ENCODE measurements around the gene KIFC1.

KIFC1 gene

DNA sequence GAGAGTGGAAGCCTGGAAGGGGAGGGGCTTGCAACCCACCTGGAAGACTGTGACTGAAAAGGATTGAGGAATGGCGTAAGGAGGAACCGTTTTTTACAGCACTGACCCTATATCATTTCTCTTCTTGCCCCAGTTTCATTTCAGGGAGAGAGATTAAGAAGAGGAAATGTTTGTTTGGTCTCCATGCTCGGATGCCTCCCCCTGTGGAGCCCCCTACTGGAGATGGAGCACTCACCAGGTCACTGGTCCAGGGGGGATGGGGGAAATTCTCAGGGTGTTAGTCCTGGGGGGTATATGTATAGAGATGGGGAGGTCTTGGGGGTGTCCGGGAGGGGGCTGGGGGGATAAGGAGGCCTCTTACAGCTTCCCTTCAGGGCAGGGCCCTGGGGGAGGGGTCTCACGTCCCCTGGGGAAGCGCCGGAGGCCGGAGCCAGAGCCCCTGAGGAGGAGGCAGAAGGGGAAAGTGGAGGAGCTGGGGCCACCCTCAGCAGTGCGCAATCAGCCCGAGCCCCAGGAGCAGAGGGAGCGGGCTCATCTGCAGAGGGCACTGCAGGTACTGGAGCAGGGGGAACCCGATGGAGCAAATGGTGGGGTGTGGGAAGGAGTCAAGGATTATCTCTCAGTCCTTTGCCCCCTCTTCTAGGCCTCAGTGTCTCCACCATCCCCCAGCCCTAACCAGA, 23.1 kb downstream of the KIFC1 start:
- Histone ChIP-seq H3K27ac (ENCODE audit: low read length) (no peak overlapping the region), H2AFZ (ENCODE audit: low read length) (no peak overlapping the region), H3K4me1 (ENCODE audit: low read length) (peaks cover 23% of the 10 kb centered on the region), H3K27me3 (replicated peaks; ENCODE audit: insufficient read depth, low read length) (no peaks in the 10 kb centered on the region), H3K79me2 (ENCODE audit: low read length) (peaks cover 37% of the 10 kb centered on the region), H4K20me1 (ENCODE audit: insufficient read depth, low read length) (no peaks in the 10 kb centered on the region), H3K9me3 (replicated peaks; ENCODE audit: insufficient read depth, low read length) (no peaks in the 10 kb centered on the region), H3F3A (ENCODE audit: insufficient read depth, low read length) (peaks cover 23% of the 10 kb centered on the region), H3K9ac (ENCODE audit: low read length) (no peak overlapping the region), H3K36me3 (replicated peaks; ENCODE audit: insufficient read depth, low read length) (peaks cover 3% of the 10 kb centered on the region; the same call in 1 of the 2 replicates), H3K4me3 (ENCODE audit: low read length) (no peak overlapping the region), H3K4me2 (ENCODE audit: low read depth, low read length) (no peak overlapping the region), H3K9me2 (replicated peaks; ENCODE audit: insufficient read depth, low read length) (no peaks in the 10 kb centered on the region)
- TF ChIP-seq, protein P1, sequence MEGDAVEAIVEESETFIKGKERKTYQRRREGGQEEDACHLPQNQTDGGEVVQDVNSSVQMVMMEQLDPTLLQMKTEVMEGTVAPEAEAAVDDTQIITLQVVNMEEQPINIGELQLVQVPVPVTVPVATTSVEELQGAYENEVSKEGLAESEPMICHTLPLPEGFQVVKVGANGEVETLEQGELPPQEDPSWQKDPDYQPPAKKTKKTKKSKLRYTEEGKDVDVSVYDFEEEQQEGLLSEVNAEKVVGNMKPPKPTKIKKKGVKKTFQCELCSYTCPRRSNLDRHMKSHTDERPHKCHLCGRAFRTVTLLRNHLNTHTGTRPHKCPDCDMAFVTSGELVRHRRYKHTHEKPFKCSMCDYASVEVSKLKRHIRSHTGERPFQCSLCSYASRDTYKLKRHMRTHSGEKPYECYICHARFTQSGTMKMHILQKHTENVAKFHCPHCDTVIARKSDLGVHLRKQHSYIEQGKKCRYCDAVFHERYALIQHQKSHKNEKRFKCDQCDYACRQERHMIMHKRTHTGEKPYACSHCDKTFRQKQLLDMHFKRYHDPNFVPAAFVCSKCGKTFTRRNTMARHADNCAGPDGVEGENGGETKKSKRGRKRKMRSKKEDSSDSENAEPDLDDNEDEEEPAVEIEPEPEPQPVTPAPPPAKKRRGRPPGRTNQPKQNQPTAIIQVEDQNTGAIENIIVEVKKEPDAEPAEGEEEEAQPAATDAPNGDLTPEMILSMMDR (IDR thresholded peaks at IDR 0.05; ENCODE audit: low read length): peak; percentile 33
- no peak for TF ChIP-seq EZH2phosphoT487 (IDR thresholded peaks at IDR 0.05; ENCODE audit: low read length)
- no peak for DNase-seq

DNA sequence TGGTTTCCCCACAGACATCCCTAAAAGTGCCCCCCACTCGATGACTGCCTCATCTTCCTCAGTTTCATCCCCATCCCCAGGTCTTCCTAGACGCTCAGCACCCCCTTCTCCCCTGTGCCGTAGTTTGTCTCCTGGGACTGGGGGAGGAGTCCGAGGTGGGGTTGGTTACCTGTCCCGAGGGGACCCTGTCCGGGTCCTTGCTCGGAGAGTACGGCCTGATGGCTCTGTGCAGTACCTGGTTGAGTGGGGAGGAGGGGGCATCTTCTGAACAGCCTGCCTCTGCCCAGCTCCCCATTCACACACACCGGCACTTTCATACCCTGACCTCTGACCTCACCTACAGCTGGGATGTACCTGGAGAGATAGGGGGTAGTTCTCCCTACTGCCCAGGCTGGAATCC, 24.2 kb downstream of the KIFC1 start:
- H2AFZ ChIP-seq (ENCODE audit: low read length): no peak overlapping the region
- peaks cover 3% of the 10 kb centered on the region; the same call in 1 of the 2 replicates for H3K36me3 ChIP-seq (replicated peaks; ENCODE audit: insufficient read depth, low read length)
- H4K20me1 ChIP-seq (ENCODE audit: insufficient read depth, low read length): no peaks in the 10 kb centered on the region
- H3K27me3 ChIP-seq (replicated peaks; ENCODE audit: insufficient read depth, low read length): peaks cover under 1% of the 10 kb centered on the region; the same call in 1 of the 2 replicates
- H3K4me1 ChIP-seq (ENCODE audit: low read length): peaks cover 23% of the 10 kb centered on the region
- peak overlapping the region; percentile 92; the same call in 1 of the 2 replicates for H3K4me2 ChIP-seq (ENCODE audit: low read depth, low read length)
- H3K9me3 ChIP-seq (replicated peaks; ENCODE audit: insufficient read depth, low read length): no peaks in the 10 kb centered on the region
- H3K4me3 ChIP-seq (ENCODE audit: low read length): no peak overlapping the region; the same call in 1 of the 2 replicates
- H3K27ac ChIP-seq (ENCODE audit: low read length): no peak overlapping the region
- no peaks in the 10 kb centered on the region for H3K9me2 ChIP-seq (replicated peaks; ENCODE audit: insufficient read depth, low read length)
- no peak for DNase-seq
- peaks cover 37% of the 10 kb centered on the region for H3K79me2 ChIP-seq (ENCODE audit: low read length)
- TF ChIP-seq, protein P1 (IDR thresholded peaks at IDR 0.05; ENCODE audit: low read length): no peak
- TF ChIP-seq EZH2phosphoT487 (IDR thresholded peaks at IDR 0.05; ENCODE audit: low read length) (no peak), EZH2 (optimal IDR thresholded peaks at IDR 0.05; ENCODE audit: low read depth, low read length) (no peak)
- no peak overlapping the region; the same call in 1 of the 2 replicates for H3K9ac ChIP-seq (ENCODE audit: low read length)
- peaks cover 20% of the 10 kb centered on the region; the same call in 1 of the 2 replicates for H3F3A ChIP-seq (ENCODE audit: insufficient read depth, low read length)

DNA sequence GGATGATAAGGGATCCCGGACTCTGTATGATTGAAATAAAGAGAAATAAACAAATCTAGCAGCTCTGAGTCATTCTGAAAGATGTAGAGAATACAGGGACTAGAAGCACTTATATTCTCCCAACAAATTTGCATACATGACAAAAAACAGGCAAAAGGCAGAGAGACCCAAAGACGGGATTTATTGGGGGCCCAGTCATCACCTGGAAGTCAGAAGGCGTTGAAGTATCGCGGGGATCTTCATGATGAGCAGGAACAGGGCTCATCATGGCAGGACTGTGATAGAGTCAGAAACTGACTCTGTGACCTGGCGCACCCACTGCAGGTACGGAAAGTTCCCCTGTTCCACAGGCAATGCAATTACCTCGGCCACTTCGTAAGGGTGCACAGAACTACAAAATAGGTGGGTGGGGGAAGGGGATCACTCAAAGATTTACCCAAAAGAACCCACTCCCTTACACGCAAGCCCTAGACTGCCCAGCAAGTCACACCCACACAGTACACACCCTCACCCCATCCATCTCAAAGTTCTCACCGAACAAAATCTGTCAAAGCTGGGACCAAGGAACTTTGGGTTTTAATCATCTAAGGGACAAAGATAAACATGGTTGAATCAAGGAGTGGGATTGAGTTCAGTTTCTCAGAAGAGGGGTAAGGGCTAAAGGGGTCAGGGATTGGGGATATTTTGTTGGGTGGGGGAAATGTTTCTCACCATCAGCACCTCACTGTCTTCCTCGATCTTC, 24.9 kb downstream of the KIFC1 start:
- H2AFZ ChIP-seq (ENCODE audit: low read length): no peak overlapping the region
- H3K9ac ChIP-seq (ENCODE audit: low read length): peak overlapping the region; percentile 89; the same call in 1 of the 2 replicates
- peaks cover 31% of the 10 kb centered on the region for H3K79me2 ChIP-seq (ENCODE audit: low read length)
- DNase-seq: no peak
- H3K9me2 ChIP-seq (replicated peaks; ENCODE audit: insufficient read depth, low read length): no peaks in the 10 kb centered on the region
- peaks cover 8% of the 10 kb centered on the region for H3K27me3 ChIP-seq (replicated peaks; ENCODE audit: insufficient read depth, low read length)
- peak overlapping the region; percentile 89 for H3K4me3 ChIP-seq (ENCODE audit: low read length)
- peaks cover 20% of the 10 kb centered on the region; the same call in 1 of the 2 replicates for H3F3A ChIP-seq (ENCODE audit: insufficient read depth, low read length)
- no peaks in the 10 kb centered on the region for H3K9me3 ChIP-seq (replicated peaks; ENCODE audit: insufficient read depth, low read length)
- peaks cover 23% of the 10 kb centered on the region for H3K4me1 ChIP-seq (ENCODE audit: low read length)
- peaks cover 3% of the 10 kb centered on the region; the same call in 1 of the 2 replicates for H3K36me3 ChIP-seq (replicated peaks; ENCODE audit: insufficient read depth, low read length)
- no peak for TF ChIP-seq EZH2phosphoT487 (IDR thresholded peaks at IDR 0.05; ENCODE audit: low read length)
- H3K27ac ChIP-seq (ENCODE audit: low read length): no peak overlapping the region; the same call in 1 of the 2 replicates
- H3K4me2 ChIP-seq (ENCODE audit: low read depth, low read length): peak overlapping the region; percentile 92
- H4K20me1 ChIP-seq (ENCODE audit: insufficient read depth, low read length): no peaks in the 10 kb centered on the region

Data from MM.1S (cell line).